HepG2 (cell line): ENCODE data around the gene EOGT. TPM values are rescaled to one million over a fixed set of nuclear protein-coding genes. Genes with fewer than 3 reads are reported as not detected.

ENCODE experiments used
- CBFB ChIP-seq: sonication (generic); formaldehyde crosslinking; IDR thresholded peaks from 2 replicates; pipeline ENCODE4 v1.4.0; 2020; ENCODE audit warnings: missing genetic modification reagents
- CCDC6 ChIP-seq: sonication (generic); formaldehyde crosslinking; IDR thresholded peaks from 2 replicates; pipeline ENCODE4 v1.8.1; 2022; ENCODE audit warnings: mild to moderate bottlenecking, missing genetic modification reagents, moderate library complexity
- GABPA ChIP-seq, 2 experiments: IDR thresholded peaks; 2 replicates each; pipeline ENCODE4 v1.6.1; 2011 to 2016; ENCODE audit warnings: low read depth in 2 of 2, low read length in 1 of 2, missing biosample characterization in 1 of 2, missing genetic modification characterization in 1 of 2
- MXI1 ChIP-seq: IDR thresholded peaks from 3 replicates; pipeline ENCODE4 v1.6.1; 2012; ENCODE audit warnings: low read depth, low read length, inconsistent platforms, borderline replicate concordance
- NPAS2 ChIP-seq: sonication (generic); formaldehyde crosslinking; IDR thresholded peaks from 2 replicates; pipeline ENCODE4 v1.8.0; 2022; ENCODE audit warnings: mild to moderate bottlenecking, missing genetic modification reagents, borderline replicate concordance
- RAD21 ChIP-seq: fragments of 450-650 bp; formaldehyde crosslinking; IDR thresholded peaks from 2 replicates; pipeline ENCODE4 v1.5.0; 2020; ENCODE audit warnings: mild to moderate bottlenecking
- RFX1 ChIP-seq: fragments of 450-650 bp; IDR thresholded peaks from 2 replicates; pipeline ENCODE4 v1.6.1; 2017
- TARDBP ChIP-seq: sonication (generic); formaldehyde crosslinking; IDR thresholded peaks from 2 replicates; pipeline ENCODE4 v1.8.0; 2022; ENCODE audit warnings: mild to moderate bottlenecking, missing genetic modification reagents
- TFAP4 ChIP-seq: sonication (generic); IDR thresholded peaks from 2 replicates; pipeline ENCODE4 v1.6.1; 2016; ENCODE audit warnings: low read depth, borderline replicate concordance
- UBTF ChIP-seq: sonication (generic); formaldehyde crosslinking; IDR thresholded peaks from 2 replicates; pipeline ENCODE4 v1.4.0; 2020; ENCODE audit warnings: mild to moderate bottlenecking, missing genetic modification reagents
- YY1 ChIP-seq: IDR thresholded peaks from 2 replicates; pipeline ENCODE4 v1.6.1; 2011; ENCODE audit warnings: low read length, low read depth, moderate library complexity, mild to moderate bottlenecking; ENCODE audit not compliant: insufficient read depth, insufficient replicate concordance
- ZHX2 ChIP-seq, 2 experiments: sonication (generic) in 1 of 2; formaldehyde crosslinking in 1 of 2; IDR thresholded peaks; 2 replicates each; pipeline versions ENCODE4 v1.6.1 to v1.9.0; 2014 to 2022; ENCODE audit warnings: antibody characterized with exemption in 1 of 2, borderline replicate concordance in 1 of 2, inconsistent platforms in 1 of 2, low read depth in 1 of 2, missing genetic modification reagents in 1 of 2
- ZNF335 ChIP-seq: sonication (generic); formaldehyde crosslinking; IDR thresholded peaks from 2 replicates; pipeline ENCODE4 v1.4.0; 2020; ENCODE audit warnings: missing genetic modification reagents
- ZNF709 ChIP-seq: sonication (generic); formaldehyde crosslinking; IDR thresholded peaks from 2 replicates; pipeline ENCODE4 v1.5.0; 2020; ENCODE audit warnings: mild to moderate bottlenecking, missing genetic modification reagents
- ZSCAN31 ChIP-seq: sonication (generic); formaldehyde crosslinking; IDR thresholded peaks from 2 replicates; pipeline ENCODE4 v1.5.0; 2020; ENCODE audit warnings: low read depth, mild to moderate bottlenecking, missing genetic modification reagents
- polyA plus RNA-seq, 8 experiments: library from polyadenylated mRNA; depleted of rRNA in 3 of 8; stranded (reverse) in 7 of 8; unstranded in 1 of 8; fragments of >200 nt; fragmentation: Illumina TruSeq in 4 of 8; extraction: Trizol in 4 of 8; gene quantifications; 2 replicates each; pipeline versions ENCODE4 v1.2.1 to v1.2.3, GENCODE V29; 2011 to 2016; ENCODE audit warnings: low read depth in 4 of 8, missing spikeins in 1 of 8, mixed read lengths in 1 of 8; ENCODE audit not compliant: insufficient read depth in 1 of 8
- total RNA-seq, 5 experiments: library from RNA; depleted of rRNA; stranded (reverse); fragments of >200 nt; fragmentation: Illumina TruSeq; extraction: Trizol; gene quantifications; 2 replicates each; pipeline ENCODE4 v1.2.3, GENCODE V29; 2016; ENCODE audit warnings: low read depth in 1 of 5
- TF ChIP-seq, protein P1 (sequence below): sonication (generic); formaldehyde crosslinking; IDR thresholded peaks from 2 replicates; pipeline ENCODE4 v1.5.0; 2020; ENCODE audit warnings: missing genetic modification reagents, mild to moderate bottlenecking, borderline replicate concordance

Gene EOGT
- total and polyA plus RNA-seq, 2 of the 13 experiments (the other 11 are each of a cell fraction or from before 2014, with no cell fraction given) = 4.5 to 18.6 TPM

DNA sequence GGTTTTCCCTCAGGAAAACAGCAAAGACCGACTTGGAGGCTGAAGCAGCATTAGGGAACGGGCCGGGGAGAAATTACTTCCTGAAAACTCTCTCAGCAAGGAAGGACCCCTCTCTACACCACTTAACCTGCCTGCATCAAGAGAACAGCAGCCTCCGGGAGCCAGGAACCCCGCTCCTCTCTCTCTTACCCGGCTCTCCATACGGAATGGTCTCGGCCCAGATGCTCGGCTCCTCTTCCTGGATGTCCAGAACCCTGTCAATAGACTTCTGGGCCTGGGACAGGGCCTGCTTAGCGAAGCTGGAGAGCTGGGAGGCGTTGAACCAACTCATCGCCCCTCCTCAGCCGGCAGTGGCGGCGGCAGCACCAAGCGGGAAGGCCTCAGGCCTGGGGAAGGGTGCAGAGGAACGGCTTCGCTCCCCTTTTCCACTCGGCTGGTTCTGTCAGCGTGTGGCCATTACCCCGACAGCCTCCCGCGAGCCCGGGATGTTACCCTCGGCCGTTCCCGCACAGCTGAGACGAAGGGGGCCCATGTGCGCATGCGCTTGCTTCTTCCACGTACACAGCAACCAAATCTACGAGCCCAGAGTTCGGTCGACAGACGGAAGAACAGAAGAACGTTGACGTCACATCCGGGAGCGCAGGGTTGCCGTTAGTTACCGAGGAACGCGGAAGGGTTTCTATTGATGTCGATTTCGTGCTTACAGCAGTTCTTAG is 38.4 kb upstream of the EOGT start, which contains the start of gene TMF1 (continued):
- TF ChIP-seq ZHX2 (IDR thresholded peaks at IDR 0.05; ENCODE audit: low read depth) (peak; percentile 69), ZHX2 (CRISPR knock-in tag; IDR thresholded peaks at IDR 0.05; ENCODE audit: borderline replicate concordance) (no peak), ZNF335 (0 out of 2 replicates have a peak, but pooled peaks have one; percentile 51), RFX1 (peak; percentile 96), GABPA (IDR thresholded peaks at IDR 0.05; ENCODE audit: low read depth, low read length) (peak; percentile 78), GABPA (CRISPR knock-in tag; IDR thresholded peaks at IDR 0.05; ENCODE audit: low read depth) (peak; percentile 98), NPAS2 (CRISPR knock-in tag) (no peak), ZSCAN31 (CRISPR knock-in tag) (peak; percentile 77), TARDBP (0 out of 2 replicates have a peak, but pooled peaks have one; percentile 7), TFAP4 (peak; percentile 96), UBTF (CRISPR knock-in tag) (peak; percentile 72), ZNF709 (CRISPR knock-in tag) (peak; percentile 44; the same call in 1 of the 2 replicates), CBFB (no peak), MXI1 (peak; percentile 94; the same call in 2 of the 3 replicates), CCDC6 (CRISPR knock-in tag) (peak; percentile 50; the same call in 1 of the 2 replicates), YY1 (peak; percentile 53), RAD21 (CRISPR knock-in tag) (0 out of 2 replicates have a peak, but pooled peaks have one; percentile 7)
- TF ChIP-seq, protein P1, sequence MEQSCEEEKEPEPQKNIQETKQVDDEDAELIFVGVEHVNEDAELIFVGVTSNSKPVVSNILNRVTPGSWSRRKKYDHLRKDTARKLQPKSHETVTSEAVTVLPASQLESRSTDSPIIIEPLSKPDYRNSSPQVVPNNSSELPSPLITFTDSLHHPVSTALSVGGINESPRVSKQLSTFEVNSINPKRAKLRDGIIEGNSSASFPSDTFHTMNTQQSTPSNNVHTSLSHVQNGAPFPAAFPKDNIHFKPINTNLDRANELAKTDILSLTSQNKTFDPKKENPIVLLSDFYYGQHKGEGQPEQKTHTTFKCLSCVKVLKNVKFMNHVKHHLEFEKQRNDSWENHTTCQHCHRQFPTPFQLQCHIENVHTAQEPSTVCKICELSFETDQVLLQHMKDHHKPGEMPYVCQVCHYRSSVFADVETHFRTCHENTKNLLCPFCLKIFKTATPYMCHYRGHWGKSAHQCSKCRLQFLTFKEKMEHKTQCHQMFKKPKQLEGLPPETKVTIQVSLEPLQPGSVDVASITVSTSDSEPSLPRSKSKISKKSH (CRISPR knock-in tag) = peak; percentile 94
